Measurements from ENCODE around the gene DIP2A.

DIP2A gene, protein sequence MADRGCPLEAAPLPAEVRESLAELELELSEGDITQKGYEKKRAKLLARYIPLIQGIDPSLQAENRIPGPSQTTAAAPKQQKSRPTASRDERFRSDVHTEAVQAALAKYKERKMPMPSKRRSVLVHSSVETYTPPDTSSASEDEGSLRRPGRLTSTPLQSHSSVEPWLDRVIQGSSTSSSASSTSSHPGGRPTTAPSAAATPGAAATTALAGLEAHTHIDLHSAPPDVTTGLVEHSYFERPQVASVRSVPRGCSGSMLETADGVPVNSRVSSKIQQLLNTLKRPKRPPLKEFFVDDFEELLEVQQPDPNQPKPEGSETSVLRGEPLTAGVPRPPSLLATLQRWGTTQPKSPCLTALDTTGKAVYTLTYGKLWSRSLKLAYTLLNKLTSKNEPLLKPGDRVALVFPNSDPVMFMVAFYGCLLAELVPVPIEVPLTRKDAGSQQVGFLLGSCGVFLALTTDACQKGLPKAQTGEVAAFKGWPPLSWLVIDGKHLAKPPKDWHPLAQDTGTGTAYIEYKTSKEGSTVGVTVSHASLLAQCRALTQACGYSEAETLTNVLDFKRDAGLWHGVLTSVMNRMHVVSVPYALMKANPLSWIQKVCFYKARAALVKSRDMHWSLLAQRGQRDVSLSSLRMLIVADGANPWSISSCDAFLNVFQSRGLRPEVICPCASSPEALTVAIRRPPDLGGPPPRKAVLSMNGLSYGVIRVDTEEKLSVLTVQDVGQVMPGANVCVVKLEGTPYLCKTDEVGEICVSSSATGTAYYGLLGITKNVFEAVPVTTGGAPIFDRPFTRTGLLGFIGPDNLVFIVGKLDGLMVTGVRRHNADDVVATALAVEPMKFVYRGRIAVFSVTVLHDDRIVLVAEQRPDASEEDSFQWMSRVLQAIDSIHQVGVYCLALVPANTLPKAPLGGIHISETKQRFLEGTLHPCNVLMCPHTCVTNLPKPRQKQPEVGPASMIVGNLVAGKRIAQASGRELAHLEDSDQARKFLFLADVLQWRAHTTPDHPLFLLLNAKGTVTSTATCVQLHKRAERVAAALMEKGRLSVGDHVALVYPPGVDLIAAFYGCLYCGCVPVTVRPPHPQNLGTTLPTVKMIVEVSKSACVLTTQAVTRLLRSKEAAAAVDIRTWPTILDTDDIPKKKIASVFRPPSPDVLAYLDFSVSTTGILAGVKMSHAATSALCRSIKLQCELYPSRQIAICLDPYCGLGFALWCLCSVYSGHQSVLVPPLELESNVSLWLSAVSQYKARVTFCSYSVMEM (N-terminal part only)

GRCh38 chr21:46458315-46459023 lies at the start of gene DIP2A:
TSS of gene DIP2A (plus strand) at chr21:46458891. CDS start at chr21:46459132, 241 bp downstream.
- peak; percentile 96 for DNase-seq

DNA sequence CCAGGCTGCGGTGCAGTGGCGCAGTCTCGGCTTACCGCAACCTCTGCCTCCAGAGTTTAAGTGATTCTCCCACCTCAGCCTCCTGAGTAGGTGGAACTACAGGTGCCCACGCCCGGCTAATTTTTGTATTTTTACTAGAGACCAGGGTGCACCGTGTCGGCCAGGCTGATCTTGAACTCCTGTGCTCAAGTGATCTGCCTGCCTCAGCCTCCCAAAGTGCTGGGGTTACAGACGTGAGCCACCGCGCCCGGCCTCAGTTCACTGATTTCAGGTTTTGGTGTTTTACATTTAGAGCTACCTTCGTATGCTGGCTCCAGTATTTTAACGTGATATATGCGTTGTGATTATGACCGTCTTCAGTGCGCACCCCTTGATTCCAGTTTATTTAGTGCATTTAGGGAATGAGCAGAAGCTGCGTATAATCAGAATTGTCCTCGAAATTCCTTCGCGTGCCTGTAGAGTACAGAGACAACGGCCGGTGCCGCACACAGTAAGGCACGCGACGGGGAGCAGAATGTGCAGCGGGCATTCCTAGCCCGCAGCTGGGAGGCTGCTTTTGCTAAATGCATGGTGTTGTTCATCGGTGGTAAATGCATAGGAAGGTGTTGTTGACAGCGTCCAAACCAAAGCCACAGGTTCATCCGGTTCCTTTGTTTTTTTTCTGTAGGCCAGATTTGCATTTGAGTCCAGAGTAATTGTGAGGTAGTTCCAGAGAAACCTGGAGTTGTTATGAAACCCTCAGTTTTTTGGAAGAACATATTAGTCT lies 48.9 kb upstream of the DIP2A start:
- no peak for DNase-seq

DNA sequence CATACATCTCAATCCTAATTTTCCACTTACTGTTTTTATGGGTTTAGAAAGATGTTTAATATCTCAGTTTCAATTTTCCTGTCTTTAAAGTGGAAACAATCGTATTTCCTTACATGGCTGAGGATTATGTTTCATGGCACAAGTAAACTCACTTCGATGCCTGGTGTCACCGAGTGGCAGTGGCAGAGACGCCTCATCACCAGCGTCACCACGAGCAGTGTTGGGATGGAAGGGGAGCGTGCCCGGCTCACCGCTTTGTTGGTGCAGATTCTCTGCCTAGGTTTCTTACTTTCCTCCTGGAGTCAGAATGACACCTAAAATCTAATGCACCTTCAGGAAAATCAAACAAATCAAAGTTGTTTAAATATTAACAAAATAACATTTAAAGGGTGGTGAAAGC lies 48.2 kb upstream of the DIP2A start:
- no peak for DNase-seq

DNA sequence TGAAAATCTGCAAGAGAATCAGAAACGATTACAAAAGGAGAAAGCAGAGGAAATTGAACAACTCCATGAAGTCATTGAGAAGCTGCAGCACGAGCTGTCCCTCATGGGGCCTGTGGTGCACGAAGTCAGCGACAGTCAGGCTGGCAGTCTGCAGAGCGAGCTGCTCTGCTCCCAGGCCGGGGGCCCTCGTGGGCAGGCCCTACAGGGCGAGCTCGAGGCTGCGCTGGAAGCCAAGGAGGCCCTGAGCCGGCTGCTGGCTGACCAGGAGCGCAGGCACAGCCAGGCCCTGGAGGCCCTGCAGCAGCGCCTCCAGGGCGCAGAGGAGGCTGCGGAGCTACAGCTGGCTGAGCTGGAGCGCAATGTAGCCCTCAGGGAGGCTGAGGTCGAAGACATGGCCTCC lies 47.5 kb upstream of the DIP2A start:
- no peak for DNase-seq

DNA sequence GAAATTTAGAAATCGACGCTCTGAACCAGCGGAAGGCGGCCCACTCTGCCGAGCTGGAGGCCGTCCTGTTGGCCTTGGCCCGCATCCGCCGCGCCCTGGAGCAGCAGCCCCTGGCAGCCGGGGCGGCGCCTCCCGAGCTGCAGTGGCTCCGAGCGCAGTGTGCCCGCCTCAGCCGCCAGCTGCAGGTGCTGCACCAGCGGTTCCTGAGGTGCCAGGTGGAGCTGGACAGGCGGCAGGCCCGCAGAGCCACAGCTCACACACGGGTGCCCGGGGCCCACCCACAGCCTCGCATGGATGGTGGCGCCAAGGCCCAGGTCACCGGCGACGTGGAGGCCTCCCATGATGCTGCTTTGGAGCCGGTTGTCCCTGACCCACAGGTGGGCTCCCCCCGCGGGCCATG lies 47.0 kb upstream of the DIP2A start:
- DNase-seq, result no peak

DNA sequence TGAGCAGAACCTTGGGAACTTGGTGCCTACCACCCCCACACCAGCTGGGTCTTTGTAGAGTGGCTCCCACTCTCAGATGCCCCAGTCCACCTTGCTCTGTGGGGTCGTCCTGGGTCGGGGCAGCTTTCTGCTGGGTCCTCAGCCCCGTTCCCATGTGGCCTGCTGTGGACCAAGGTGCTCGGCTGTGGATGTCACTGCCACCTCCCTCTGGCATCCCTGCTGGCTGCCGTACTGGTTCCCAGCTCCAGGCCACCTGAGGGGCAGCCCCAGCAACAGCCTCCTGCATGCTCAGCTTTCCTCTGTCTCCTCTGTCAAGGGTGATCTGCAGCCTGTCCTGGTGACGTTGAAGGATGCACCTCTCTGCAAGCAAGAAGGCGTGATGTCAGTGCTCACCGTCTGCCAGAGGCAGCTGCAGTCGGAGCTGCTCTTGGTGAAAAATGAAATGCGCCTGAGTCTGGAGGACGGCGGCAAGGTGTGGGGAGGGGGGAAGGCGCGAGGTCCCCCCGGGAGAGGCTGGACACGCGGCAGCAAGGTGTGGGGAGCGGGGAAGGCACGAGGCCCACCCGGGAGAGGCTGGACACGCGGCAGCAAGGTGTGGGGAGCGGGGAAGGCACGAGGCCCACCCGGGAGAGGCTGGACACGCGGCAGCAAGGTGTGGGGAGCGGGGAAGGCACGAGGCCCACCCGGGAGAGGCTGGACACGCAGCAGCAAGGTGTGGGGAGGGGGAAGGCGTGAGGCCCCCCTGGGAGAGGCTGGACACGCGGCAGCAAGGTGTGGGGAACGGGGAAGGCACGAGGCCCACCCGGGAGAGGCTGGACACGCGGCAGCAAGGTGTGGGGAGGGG lies 45.9 kb upstream of the DIP2A start:
- no peak for DNase-seq

- no peak for DNase-seq
Observed at GRCh38 chr21:46413365-46413696, 45.4 kb upstream of the DIP2A start.

GRCh38 chr21:46414965-46415275 lies 43.8 kb upstream of the DIP2A start:
- DNase-seq, result no peak

DNA sequence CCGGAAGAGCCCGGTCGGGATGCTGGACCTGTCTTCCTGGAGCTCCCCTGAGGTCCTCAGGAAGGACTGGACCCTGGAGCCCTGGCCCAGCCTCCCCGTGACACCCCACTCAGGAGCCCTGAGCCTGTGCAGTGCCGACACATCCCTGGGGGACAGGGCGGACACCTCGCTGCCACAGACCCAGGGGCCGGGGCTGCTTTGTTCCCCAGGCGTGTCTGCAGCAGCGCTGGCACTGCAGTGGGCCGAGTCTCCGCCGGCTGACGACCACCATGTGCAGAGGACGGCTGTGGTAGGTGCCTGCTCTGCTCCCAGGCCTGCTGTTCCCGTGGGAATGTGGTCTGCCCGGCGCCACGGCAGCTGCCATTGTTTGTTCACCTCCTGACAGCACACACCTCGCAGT lies 42.1 kb upstream of the DIP2A start:
- no peak for DNase-seq

DNA sequence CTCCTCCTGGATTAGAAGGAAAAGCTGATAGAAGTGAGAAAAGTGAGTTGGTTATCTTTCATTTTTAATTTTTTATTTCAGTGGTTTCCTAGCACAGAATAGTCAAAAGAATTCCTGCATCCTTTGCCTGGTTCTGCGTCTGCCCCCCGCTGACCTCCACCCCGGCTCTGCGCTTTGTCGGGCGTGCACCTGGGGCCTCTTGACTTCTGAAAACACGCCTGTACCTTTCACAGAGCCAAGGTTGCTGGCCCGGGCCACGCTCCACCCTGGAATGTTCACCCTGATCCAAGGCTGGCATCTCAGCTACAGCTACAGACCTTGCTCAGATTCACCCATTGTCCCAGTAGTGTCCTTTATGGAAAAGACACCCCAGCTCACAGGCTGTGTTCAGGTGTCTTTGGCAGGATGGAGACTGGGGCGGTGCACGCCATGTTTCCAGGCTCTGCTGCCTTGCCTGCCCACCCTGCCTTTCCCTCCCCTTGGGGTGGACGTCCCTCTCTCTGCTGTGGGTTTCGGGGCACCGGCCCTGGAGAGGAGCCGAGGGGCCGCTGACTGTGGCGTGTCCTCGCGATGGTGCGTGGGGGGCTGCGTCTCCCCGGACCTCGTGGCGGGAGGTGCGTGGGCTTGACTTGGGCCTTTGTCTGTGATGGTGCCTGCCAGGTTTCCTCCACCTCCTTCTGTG lies 40.3 kb upstream of the DIP2A start:
- DNase-seq, result no peak

DNA sequence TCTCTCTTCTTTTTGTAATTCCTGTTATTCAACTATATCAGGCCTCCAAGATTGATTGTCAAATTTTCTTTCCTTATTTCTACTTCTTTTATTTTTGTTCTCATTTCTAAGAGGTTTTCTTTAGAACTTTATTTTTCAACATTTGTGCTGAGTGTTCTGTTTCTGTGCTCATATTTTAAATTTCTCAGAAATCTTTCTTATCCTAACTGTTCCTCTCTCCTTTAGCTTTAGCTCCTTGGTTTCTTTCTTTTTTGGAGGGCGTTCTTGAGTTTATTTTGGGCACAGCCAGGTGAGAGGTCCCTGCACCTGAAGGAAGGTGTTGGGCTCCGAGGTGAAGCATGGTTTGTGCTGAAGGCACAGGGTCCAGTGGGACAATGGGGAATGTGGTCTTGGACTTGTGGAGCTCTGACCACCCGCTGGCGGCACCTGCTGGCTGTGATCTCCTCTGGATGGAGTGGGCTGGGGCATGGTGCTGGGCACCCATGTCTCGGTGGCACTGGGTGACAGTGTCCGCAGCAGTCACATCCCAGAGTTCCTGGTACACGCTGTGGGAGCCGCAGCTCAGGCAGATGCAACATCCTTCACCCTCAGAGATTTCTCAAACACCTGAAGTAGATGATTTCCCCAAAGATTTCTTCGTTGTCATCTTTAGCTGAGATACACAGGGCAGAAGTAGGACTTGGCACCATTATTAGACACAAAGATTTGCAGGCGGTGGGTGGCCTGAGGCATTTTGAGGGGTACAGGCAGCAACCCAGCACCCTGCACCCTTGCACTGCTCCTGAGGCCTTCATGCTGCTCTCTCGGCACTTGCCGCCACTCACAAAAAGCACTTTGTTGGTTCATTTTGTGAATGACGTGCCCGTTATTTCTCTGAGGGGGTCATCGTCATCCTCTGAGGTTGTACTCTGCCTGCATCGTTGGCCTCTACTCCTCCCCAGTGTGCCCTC lies 38.2 kb upstream of the DIP2A start:
- no peak for DNase-seq

- no peak for DNase-seq
Observed at GRCh38 chr21:46421191-46421750, 37.4 kb upstream of the DIP2A start.

- no peak for DNase-seq
Observed at GRCh38 chr21:46421756-46422555, 36.7 kb upstream of the DIP2A start.

- DNase-seq, result no peak
Observed at GRCh38 chr21:46422636-46423241, 36.0 kb upstream of the DIP2A start.

DNA sequence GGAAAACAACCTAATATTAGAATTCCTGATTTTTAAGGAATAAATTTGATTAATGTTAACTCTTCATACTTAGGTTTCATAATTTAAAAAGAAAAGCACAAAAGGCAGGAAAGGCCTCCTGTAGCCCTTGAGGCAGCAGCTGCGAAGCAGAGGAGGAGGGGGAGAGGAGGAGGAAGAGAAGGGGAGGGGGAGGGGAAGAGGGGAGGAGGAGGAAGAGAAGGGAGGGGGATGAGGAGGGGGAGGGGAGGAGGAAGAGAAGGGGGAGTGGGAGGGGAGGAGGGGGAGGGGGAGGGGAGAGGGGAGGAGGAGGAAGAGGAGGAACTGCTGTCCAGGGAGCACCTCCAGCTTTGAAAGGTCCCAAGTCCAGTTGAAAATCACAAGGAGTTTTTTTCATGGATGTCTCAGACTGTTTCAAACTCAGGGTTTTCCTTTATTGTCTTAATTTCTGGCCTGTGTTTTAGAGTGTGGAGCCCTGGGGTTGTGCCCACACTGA lies 35.1 kb upstream of the DIP2A start:
- DNase-seq, result no peak

GRCh38 chr21:46424039-46424591 lies 34.6 kb upstream of the DIP2A start:
- DNase-seq, result peak; percentile 49

DNA sequence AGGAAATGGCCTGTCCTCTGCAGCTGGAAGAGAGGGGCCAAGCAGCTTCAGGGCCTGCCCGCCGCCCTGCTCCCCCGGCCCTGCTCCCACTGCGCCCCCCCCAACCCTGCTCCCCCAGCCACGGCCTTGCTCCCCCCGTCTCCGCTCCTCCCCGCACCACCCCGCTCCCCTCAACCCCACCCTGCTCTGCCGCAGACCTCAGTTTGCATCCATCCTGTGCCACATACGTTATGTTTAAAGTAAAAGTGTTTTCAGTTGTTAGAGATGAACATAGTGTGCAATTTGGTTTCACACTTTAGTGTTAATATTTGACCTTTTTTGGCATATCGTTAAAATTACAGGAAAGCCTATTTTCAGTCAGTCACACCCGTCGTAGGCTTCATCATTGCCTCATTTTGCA lies 34.1 kb upstream of the DIP2A start:
- peak; percentile 68 for DNase-seq
